Prostate gland (tissue), 2 donors: ENCODE measurements around the gene ASAP3. TPM values are rescaled to one million over a fixed set of nuclear protein-coding genes. Genes with fewer than 3 reads are reported as not detected.

Experiments used
- DNase-seq: peaks from one replicate; pipeline ENCODE4 v3.0.0-alpha.2; 2019; ENCODE audit warnings: low spot score
- H3K27ac ChIP-seq, 2 donors: fragments of 200-600 bp; sonication (generic); 2 replicates each; pipeline ENCODE4 v1.5.1; 2017 to 2019
- H3K27me3 ChIP-seq: fragments of 200-600 bp; sonication (generic); replicated peaks from 2 replicates; pipeline ENCODE4 v1.5.1; 2019; ENCODE audit not compliant: insufficient read depth
- H3K36me3 ChIP-seq, 2 donors: fragments of 200-600 bp; sonication (generic); 1 replicate in 1 of 2; 2 replicates in 1 of 2; pipeline versions ENCODE4 v1.5.1 to v1.8.1; 2017 to 2019
- H3K4me1 ChIP-seq: fragments of 200-600 bp; sonication (generic); replicated peaks from 2 replicates; pipeline ENCODE4 v1.5.1; 2019
- H3K4me3 ChIP-seq, 2 donors: fragments of 200-600 bp; sonication (generic); 2 replicates each; pipeline ENCODE4 v1.5.1; 2017 to 2019
- H3K9me3 ChIP-seq: fragments of 200-600 bp; sonication (generic); 2 replicates; pipeline ENCODE4 v1.5.1; 2017
- POLR2A ChIP-seq: fragments of 450-650 bp; IDR thresholded peaks from one replicate; pipeline ENCODE4 v1.6.1; 2016; ENCODE audit warnings: antibody characterized with exemption, mild to moderate bottlenecking
- POLR2AphosphoS5 ChIP-seq: sonication (generic); formaldehyde crosslinking; IDR thresholded peaks from one replicate; pipeline ENCODE4 v1.6.1; 2017; ENCODE audit warnings: antibody characterized with exemption
- WGBS: methylation state at CpG from one replicate; pipeline ENCODE4 v1.1.5; 2018; 5-methylcytosine and 5-hydroxymethylcytosine counted together
- intact Hi-C: fragments of 100-400 bp; cut with DNase I; formaldehyde crosslinking; loops from one replicate; pipeline ENCODE4 v1.14.2; 2022
- total RNA-seq, 2 donors: library from RNA; depleted of rRNA; stranded (reverse); fragments of >200 nt; gene quantifications; one replicate each; pipeline ENCODE4 v1.1.0, GENCODE V29; 2016
- TF ChIP-seq, protein P1 (sequence below), 4 experiments: fragments of 200-600 bp in 2 of 4; fragments of 450-650 bp in 2 of 4; sonication (generic) in 2 of 4; IDR thresholded peaks; 1 replicate in 3 of 4; 2 replicates in 1 of 4; pipeline ENCODE4 v1.5.1; 2016 to 2019; ENCODE audit warnings: antibody characterized with exemption in 4 of 4, mild to moderate bottlenecking in 2 of 4, moderate library complexity in 2 of 4

ASAP3 gene
- total RNA-seq, 2 donors from 2014 or later = 76.5 to 83.1 TPM

DNA sequence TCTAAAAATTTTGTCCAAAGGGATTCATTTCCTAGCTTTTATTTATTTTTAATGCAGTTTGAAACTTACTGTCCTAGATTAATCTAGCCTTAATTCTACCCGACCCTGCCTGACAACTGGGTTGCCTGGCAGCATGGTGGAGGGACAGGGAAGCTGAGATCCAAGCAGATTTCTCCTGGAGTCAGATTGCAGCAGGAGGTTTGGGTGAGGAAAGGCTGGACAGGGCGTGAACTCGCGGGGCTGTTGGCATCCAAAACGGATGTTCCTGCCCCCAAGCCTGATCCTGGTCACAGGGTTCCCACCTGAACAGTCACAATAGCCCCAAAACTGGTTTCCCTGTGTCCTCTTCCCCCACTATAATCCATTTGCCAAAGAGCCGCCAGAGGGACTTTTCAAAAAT is 82.7 kb downstream of the ASAP3 start:
- TF ChIP-seq, protein P1, sequence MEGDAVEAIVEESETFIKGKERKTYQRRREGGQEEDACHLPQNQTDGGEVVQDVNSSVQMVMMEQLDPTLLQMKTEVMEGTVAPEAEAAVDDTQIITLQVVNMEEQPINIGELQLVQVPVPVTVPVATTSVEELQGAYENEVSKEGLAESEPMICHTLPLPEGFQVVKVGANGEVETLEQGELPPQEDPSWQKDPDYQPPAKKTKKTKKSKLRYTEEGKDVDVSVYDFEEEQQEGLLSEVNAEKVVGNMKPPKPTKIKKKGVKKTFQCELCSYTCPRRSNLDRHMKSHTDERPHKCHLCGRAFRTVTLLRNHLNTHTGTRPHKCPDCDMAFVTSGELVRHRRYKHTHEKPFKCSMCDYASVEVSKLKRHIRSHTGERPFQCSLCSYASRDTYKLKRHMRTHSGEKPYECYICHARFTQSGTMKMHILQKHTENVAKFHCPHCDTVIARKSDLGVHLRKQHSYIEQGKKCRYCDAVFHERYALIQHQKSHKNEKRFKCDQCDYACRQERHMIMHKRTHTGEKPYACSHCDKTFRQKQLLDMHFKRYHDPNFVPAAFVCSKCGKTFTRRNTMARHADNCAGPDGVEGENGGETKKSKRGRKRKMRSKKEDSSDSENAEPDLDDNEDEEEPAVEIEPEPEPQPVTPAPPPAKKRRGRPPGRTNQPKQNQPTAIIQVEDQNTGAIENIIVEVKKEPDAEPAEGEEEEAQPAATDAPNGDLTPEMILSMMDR (IDR thresholded peaks at IDR 0.05) = no peak
- TF ChIP-seq POLR2AphosphoS5 = no peak
- TF ChIP-seq POLR2A = no peak
- no peak for DNase-seq
- H3K9me3 ChIP-seq = no peaks in the 10 kb centered on the region
- WGBS = 56% methylated on average over 6 of the region's 6 CpGs
- H3K36me3 ChIP-seq = no peaks in the 10 kb centered on the region
- no peaks in the 10 kb centered on the region for H3K27me3 ChIP-seq
- peaks cover 28% of the 10 kb centered on the region for H3K4me1 ChIP-seq
- H3K4me3 ChIP-seq = no peak overlapping the region
- no peak overlapping the region for H3K27ac ChIP-seq
- intact Hi-C loops = loop anchor here (10.0 kb wide), 1 partner anchor 307 kb away; no protein-coding TSS in a partner anchor

DNA sequence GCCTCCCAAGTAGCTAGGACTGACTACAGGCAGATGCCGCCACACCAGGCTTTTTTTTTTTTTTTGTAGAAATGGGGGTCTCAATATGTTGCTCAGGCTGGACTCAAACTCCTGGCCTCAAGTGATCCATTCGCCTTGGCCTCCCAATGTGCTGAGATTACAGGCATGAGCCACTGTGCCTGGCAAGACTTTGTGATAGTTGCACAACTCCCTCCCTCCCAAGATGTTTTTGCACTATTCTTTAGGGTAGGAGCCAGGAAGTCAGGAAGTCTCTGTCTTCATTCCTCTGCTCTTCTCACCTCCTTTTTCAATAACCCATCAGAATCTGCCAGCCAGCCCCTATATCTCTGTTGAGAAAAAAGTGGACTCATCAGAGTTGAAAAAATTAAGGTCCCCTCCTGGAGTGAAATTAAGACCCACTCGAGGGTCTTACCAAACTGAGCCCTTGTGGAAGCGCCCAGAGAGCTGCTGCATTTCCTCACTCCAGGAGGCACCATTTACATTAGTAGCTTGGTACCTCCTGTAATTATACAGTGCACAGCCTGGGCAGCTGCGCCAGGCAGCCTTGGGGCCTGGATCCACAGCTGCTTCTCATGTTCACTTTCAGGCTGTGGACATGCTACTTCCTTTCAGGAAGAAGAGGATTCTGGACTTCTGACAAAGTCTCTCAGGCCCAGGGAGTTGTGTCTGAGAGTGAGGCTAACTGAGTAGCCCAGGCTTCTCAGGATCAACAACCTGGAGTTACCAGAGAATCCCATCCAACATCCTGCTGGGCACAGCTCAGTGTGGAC is 83.5 kb downstream of the ASAP3 start:
- WGBS = 86% methylated on average over 5 of the region's 5 CpGs
- TF ChIP-seq, protein P1 (IDR thresholded peaks at IDR 0.05) = no peak
- TF ChIP-seq POLR2A = no peak
- TF ChIP-seq POLR2AphosphoS5 = no peak
- H3K27ac ChIP-seq = no peak overlapping the region

DNA sequence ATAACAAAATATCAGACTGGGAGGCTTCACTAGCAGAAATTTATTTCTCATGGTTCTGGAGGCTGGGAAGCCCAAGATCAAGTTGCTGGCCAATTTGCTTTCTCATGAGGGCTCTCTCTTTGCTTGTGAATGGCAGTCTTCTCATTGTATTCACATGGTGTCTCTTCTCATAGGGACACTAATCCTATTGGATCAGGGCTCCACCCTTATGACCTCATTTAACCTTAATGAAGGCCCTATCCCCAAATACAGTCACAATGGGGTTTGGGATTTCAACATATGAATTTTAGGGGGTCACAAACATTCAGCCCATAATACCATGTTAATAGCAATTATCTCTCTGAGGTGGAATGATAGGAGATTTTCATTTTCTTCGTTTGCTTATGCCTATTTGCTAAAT is 84.8 kb downstream of the ASAP3 start:
- no peak overlapping the region for H3K4me3 ChIP-seq
- no peaks in the 10 kb centered on the region for H3K9me3 ChIP-seq
- H3K4me1 ChIP-seq = peaks cover 17% of the 10 kb centered on the region
- no peak for TF ChIP-seq POLR2AphosphoS5
- TF ChIP-seq POLR2A = no peak
- TF ChIP-seq, protein P1 (IDR thresholded peaks at IDR 0.05) = no peak
- no peak for DNase-seq
- H3K27ac ChIP-seq = no peak overlapping the region
- 94% methylated on average over 1 of the region's 1 CpG for WGBS
- no peaks in the 10 kb centered on the region for H3K27me3 ChIP-seq
- intact Hi-C loops = no loop called here
- no peaks in the 10 kb centered on the region for H3K36me3 ChIP-seq

More for the DNA sequence above, 83.5 kb downstream of the ASAP3 start:
- no peak for DNase-seq
- intact Hi-C loops = loop anchor here (10.0 kb wide), 1 partner anchor 306 kb away; no protein-coding TSS in a partner anchor
- Histone ChIP-seq H3K36me3 (no peaks in the 10 kb centered on the region), H3K27me3 (no peaks in the 10 kb centered on the region), H3K9me3 (no peaks in the 10 kb centered on the region), H3K4me3 (no peak overlapping the region), H3K4me1 (peaks cover 21% of the 10 kb centered on the region)

DNA sequence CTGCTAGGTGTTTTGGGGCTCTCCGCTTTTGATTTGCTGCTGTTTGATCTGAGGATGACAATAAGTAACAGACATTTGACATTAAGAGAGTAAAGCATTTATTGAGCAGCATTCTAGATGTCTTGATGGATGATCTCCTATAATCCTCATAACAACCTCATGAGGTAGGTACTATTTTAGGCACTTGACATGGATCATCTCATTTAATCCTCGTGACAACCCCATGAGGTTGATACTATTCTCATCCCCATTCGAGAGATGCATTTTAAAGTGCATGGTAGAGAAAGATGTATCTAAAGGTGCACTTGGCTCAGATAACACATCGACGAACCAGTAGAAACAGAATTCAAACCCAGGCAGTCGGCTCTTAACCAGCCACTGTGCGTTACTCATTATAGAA is 86.1 kb downstream of the ASAP3 start:
- H3K36me3 ChIP-seq = no peaks in the 10 kb centered on the region
- no peak overlapping the region for H3K27ac ChIP-seq
- H3K27me3 ChIP-seq = no peaks in the 10 kb centered on the region
- 97% methylated on average over 7 of the region's 7 CpGs for WGBS
- no peaks in the 10 kb centered on the region for H3K9me3 ChIP-seq
- TF ChIP-seq, protein P1 (IDR thresholded peaks at IDR 0.05) = no peak
- TF ChIP-seq POLR2A = no peak
- no peak for TF ChIP-seq POLR2AphosphoS5
- H3K4me3 ChIP-seq = no peak overlapping the region
- peaks cover 4% of the 10 kb centered on the region for H3K4me1 ChIP-seq
- intact Hi-C loops = no loop called here
- DNase-seq = no peak

DNA sequence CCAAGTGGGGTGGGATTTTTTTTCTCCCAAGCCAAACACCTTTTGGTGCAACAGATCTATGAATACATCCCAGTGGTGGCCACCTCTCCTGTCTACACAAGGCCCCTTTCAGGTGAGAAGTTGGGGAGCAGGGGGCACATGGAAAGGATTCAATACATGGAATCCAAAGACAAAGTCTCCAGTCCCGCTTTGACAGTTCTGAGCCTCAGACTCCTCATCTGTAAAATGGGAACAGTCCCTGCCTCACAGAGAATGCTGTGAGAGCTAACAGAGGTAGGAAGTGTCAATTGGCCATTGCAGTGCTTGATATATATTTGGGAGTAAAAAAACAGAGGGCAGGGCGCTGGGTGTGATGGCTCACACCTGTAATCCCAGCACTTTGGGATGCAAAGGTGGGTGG is 87.6 kb downstream of the ASAP3 start:
- Histone ChIP-seq H3K27ac (no peak overlapping the region), H3K4me3 (no peak overlapping the region), H3K27me3 (no peaks in the 10 kb centered on the region), H3K36me3 (no peaks in the 10 kb centered on the region), H3K4me1 (peaks cover 3% of the 10 kb centered on the region), H3K9me3 (no peaks in the 10 kb centered on the region)
- WGBS = 100% methylated on average over 2 of the region's 2 CpGs
- intact Hi-C loops = no loop called here
- no peak for DNase-seq
- TF ChIP-seq POLR2AphosphoS5 (no peak), POLR2A (no peak)
- TF ChIP-seq, protein P1 (IDR thresholded peaks at IDR 0.05) = no peak
